ENCODE results near the gene BTD. TPM values are rescaled to one million over a fixed set of nuclear protein-coding genes. Genes with fewer than 3 reads are reported as not detected.

BTD gene
- total and polyA plus RNA-seq, 2 experiments from 2014 or later: 17.8 to 20.0 TPM

GRCh38 chr3:15637131-15637951 lies 35.8 kb downstream of the BTD start (continued):
- no peak for TF ChIP-seq ZNF114 (CRISPR knock-in tag; IDR thresholded peaks at IDR 0.05)
- no peak for TF ChIP-seq EZH2 (IDR thresholded peaks at IDR 0.05; ENCODE audit: low read depth, unreplicated experiment)
- TF ChIP-seq STAT1 (IDR thresholded peaks at IDR 0.05; ENCODE audit: unreplicated experiment): no peak
- no peak for TF ChIP-seq REST (IDR thresholded peaks at IDR 0.05; ENCODE audit: unreplicated experiment)

- H3K27me3 Mint-ChIP-seq (ENCODE audit: insufficient read depth, low read depth, poor library complexity): no peaks in the 10 kb centered on the region
- Histone ChIP-seq H3K79me2 (replicated peaks; ENCODE audit: insufficient read depth) (no peaks in the 10 kb centered on the region), H4K20me1 (replicated peaks; ENCODE audit: insufficient read depth) (no peaks in the 10 kb centered on the region), H3K9me2 (ENCODE audit: insufficient read depth) (peaks cover 6% of the 10 kb centered on the region), H3K4me2 (no peak overlapping the region), H3F3A (replicated peaks; ENCODE audit: low read depth) (no peaks in the 10 kb centered on the region), H3K27ac (ENCODE audit: low read depth) (no peak overlapping the region), H3K4me3 (no peak overlapping the region), H2AFZ (no peak overlapping the region), H3K36me3 (ENCODE audit: insufficient read depth) (0 out of 2 replicates have a peak, but pooled peaks cover 4% of the 10 kb centered on the region), H3K4me1 (ENCODE audit: insufficient read depth) (peaks cover 30% of the 10 kb centered on the region), H3K27me3 (ENCODE audit: insufficient read depth) (no peaks in the 10 kb centered on the region)
- H3K27ac Mint-ChIP-seq: no peak overlapping the region
- peaks cover 21% of the 10 kb centered on the region for H3K36me3 Mint-ChIP-seq (ENCODE audit: low read depth)
- no peaks in the 10 kb centered on the region; the same call in 2 of the 3 replicates for H3K9me3 Mint-ChIP-seq
- no peak for DNase-seq (ENCODE audit: low spot score)
- H3K4me3 Mint-ChIP-seq: no peak overlapping the region
- TF ChIP-seq ZNF114 (CRISPR knock-in tag; IDR thresholded peaks at IDR 0.05) (no peak), POLR2AphosphoS5 (IDR thresholded peaks at IDR 0.05; ENCODE audit: low read depth) (no peak)
- H3K4me1 Mint-ChIP-seq: peaks cover 31% of the 10 kb centered on the region
- ATAC-seq: no peak
Measured at GRCh38 chr3:15638193-15638890, 36.8 kb downstream of the BTD start.

DNA sequence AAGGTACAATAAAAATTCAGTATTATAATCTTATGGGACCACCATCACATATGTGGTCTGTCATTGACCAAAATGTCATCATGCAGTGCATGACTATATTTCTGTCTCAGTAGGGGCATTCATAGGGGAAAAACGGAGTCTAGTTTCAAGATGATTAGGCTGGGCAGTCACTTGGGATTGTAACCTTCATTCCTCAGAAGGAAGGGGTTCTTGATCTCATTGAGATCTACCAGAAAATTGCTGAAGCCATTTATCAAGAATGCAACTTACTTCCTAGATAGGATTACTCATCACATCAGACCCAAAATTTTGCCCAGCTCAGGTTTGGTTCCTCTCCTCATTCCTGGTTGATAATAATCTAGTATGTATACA lies 37.3 kb downstream of the BTD start:
- DNase-seq (ENCODE audit: low spot score): no peak
- no peak overlapping the region for H3K4me2 ChIP-seq
- no peak overlapping the region for H3K4me3 ChIP-seq
- 0 out of 2 replicates have a peak, but pooled peaks cover 4% of the 10 kb centered on the region for H3K36me3 ChIP-seq (ENCODE audit: insufficient read depth)
- Mint-ChIP-seq H3K27me3 (ENCODE audit: insufficient read depth, low read depth, poor library complexity) (no peaks in the 10 kb centered on the region), H3K4me3 (no peak overlapping the region), H3K4me1 (peaks cover 26% of the 10 kb centered on the region), H3K9me3 (no peaks in the 10 kb centered on the region; the same call in 2 of the 3 replicates), H3K36me3 (ENCODE audit: low read depth) (peaks cover 25% of the 10 kb centered on the region), H3K27ac (no peak overlapping the region)
- H3K27me3 ChIP-seq (ENCODE audit: insufficient read depth): no peaks in the 10 kb centered on the region
- H4K20me1 ChIP-seq (replicated peaks; ENCODE audit: insufficient read depth): no peaks in the 10 kb centered on the region
- peaks cover 6% of the 10 kb centered on the region for H3K9me2 ChIP-seq (ENCODE audit: insufficient read depth)
- ATAC-seq: no peak
- no peak overlapping the region for H3K27ac ChIP-seq (ENCODE audit: low read depth)
- H3K4me1 ChIP-seq (ENCODE audit: insufficient read depth): peaks cover 25% of the 10 kb centered on the region
- H3K79me2 ChIP-seq (replicated peaks; ENCODE audit: insufficient read depth): no peaks in the 10 kb centered on the region
- H2AFZ ChIP-seq: no peak overlapping the region
- H3F3A ChIP-seq (replicated peaks; ENCODE audit: low read depth): no peaks in the 10 kb centered on the region
- no peak for TF ChIP-seq CTCF (conservative IDR thresholded peaks at IDR 0.05; ENCODE audit: low read depth in 2 of 2)
